ENCODE data around the gene MT4. TPM values are rescaled to one million over a fixed set of nuclear protein-coding genes. Genes with fewer than 3 reads are reported as not detected.

Gene MT4
- total RNA-seq, 1 experiment from 2014 or later = not detected

GRCh38 chr16:56571525-56571924, 6.7 kb downstream of the MT4 start:
- ChIA-PET POLR2A (ENCODE audit: unreplicated experiment) (no interaction called here), CTCF (no interaction called here)
- no TSS peak for BruUV-seq (replicated peaks)
- Histone ChIP-seq H3K27me3 (ENCODE audit: low read length) (no peaks in the 10 kb centered on the region), H3K9me2 (replicated peaks; ENCODE audit: low read length) (no peaks in the 10 kb centered on the region), H3K9ac (ENCODE audit: low read length) (no peak overlapping the region), H3K79me2 (ENCODE audit: low read length) (no peaks in the 10 kb centered on the region), H3K9me3 (ENCODE audit: low read length) (no peaks in the 10 kb centered on the region), H4K20me1 (ENCODE audit: low read length) (no peaks in the 10 kb centered on the region), H2AFZ (ENCODE audit: low read length) (no peak overlapping the region), H3K27ac (ENCODE audit: low read length) (no peak overlapping the region), H3K4me3 (ENCODE audit: low read length) (no peak overlapping the region), H3K4me2 (ENCODE audit: low read length) (no peak overlapping the region), H3K36me3 (ENCODE audit: low read depth, low read length) (no peaks in the 10 kb centered on the region), H3K4me1 (ENCODE audit: insufficient read depth, low read length) (peaks cover under 1% of the 10 kb centered on the region; the same call in 1 of the 2 replicates), H3F3A (ENCODE audit: low read length, unreplicated experiment) (no peaks in the 10 kb centered on the region)
- TF ChIP-seq EZH2phosphoT487 (IDR thresholded peaks at IDR 0.05; ENCODE audit: borderline replicate concordance, low read length) (no peak), EZH2 (IDR thresholded peaks at IDR 0.05; ENCODE audit: low read length, unreplicated experiment) (no peak), CTCF (conservative IDR thresholded peaks at IDR 0.05; ENCODE audit: low read depth, low read length) (no peak)
- ATAC-seq (no peak), DNase-seq (no peak)
- intact Hi-C loops (cut with micrococcal nuclease) = no loop called here

GRCh38 chr16:56574625-56575024, 9.8 kb downstream of the MT4 start:
- TF ChIP-seq CTCF (conservative IDR thresholded peaks at IDR 0.05; ENCODE audit: low read depth, low read length) (no peak), EZH2phosphoT487 (IDR thresholded peaks at IDR 0.05; ENCODE audit: borderline replicate concordance, low read length) (no peak), EZH2 (IDR thresholded peaks at IDR 0.05; ENCODE audit: low read length, unreplicated experiment) (no peak)
- Histone ChIP-seq H2AFZ (ENCODE audit: low read length) (no peak overlapping the region), H3K4me1 (ENCODE audit: insufficient read depth, low read length) (peaks cover 4% of the 10 kb centered on the region; the same call in 1 of the 2 replicates), H3K9me3 (ENCODE audit: low read length) (no peaks in the 10 kb centered on the region), H3K27me3 (ENCODE audit: low read length) (no peaks in the 10 kb centered on the region), H3K27ac (ENCODE audit: low read length) (no peak overlapping the region), H3K36me3 (ENCODE audit: low read depth, low read length) (no peaks in the 10 kb centered on the region), H3K9ac (ENCODE audit: low read length) (no peak overlapping the region), H3K4me2 (ENCODE audit: low read length) (no peak overlapping the region), H3K9me2 (replicated peaks; ENCODE audit: low read length) (no peaks in the 10 kb centered on the region), H3K79me2 (ENCODE audit: low read length) (no peaks in the 10 kb centered on the region), H3F3A (ENCODE audit: low read length, unreplicated experiment) (no peaks in the 10 kb centered on the region), H4K20me1 (ENCODE audit: low read length) (no peaks in the 10 kb centered on the region), H3K4me3 (ENCODE audit: low read length) (no peak overlapping the region)
- intact Hi-C loops (cut with micrococcal nuclease) = no loop called here
- CTCF ChIA-PET = no interaction called here
- ATAC-seq (no peak), DNase-seq (no peak)
- no TSS peak for BruUV-seq (replicated peaks)
- POLR2A ChIA-PET (ENCODE audit: unreplicated experiment) = no interaction called here

GRCh38 chr16:56576585-56577299, 11.9 kb downstream of the MT4 start:
- H2AFZ ChIP-seq (ENCODE audit: low read length) = peak overlapping the region; percentile 42; the same call in 1 of the 2 replicates
- H3K36me3 ChIP-seq (ENCODE audit: low read depth, low read length) = no peaks in the 10 kb centered on the region
- H3K4me1 ChIP-seq (ENCODE audit: insufficient read depth, low read length) = peaks cover 4% of the 10 kb centered on the region; the same call in 1 of the 2 replicates
- POLR2A ChIA-PET (ENCODE audit: unreplicated experiment) = no interaction called here
- peak; percentile 93 for ATAC-seq
- intact Hi-C loops (cut with micrococcal nuclease) = loop anchor here (1.0 kb wide), 1 partner anchor 126 kb away; no protein-coding TSS in a partner anchor
- no peak overlapping the region for H3K4me2 ChIP-seq (ENCODE audit: low read length)
- H3K79me2 ChIP-seq (ENCODE audit: low read length) = no peaks in the 10 kb centered on the region
- DNase-seq = peak; percentile 88
- TF ChIP-seq CTCF (conservative IDR thresholded peaks at IDR 0.05; ENCODE audit: low read depth, low read length) = peak; percentile 84
- no peak for TF ChIP-seq EZH2 (IDR thresholded peaks at IDR 0.05; ENCODE audit: low read length, unreplicated experiment)
- TF ChIP-seq EZH2phosphoT487 (IDR thresholded peaks at IDR 0.05; ENCODE audit: borderline replicate concordance, low read length) = no peak
- no peak overlapping the region for H3K4me3 ChIP-seq (ENCODE audit: low read length)
- peak overlapping the region; percentile 40; the same call in 1 of the 2 replicates for H3K27ac ChIP-seq (ENCODE audit: low read length)
- no peaks in the 10 kb centered on the region for H3K27me3 ChIP-seq (ENCODE audit: low read length)
- no peaks in the 10 kb centered on the region for H3F3A ChIP-seq (ENCODE audit: low read length, unreplicated experiment)
- H3K9me3 ChIP-seq (ENCODE audit: low read length) = no peaks in the 10 kb centered on the region
- no peaks in the 10 kb centered on the region for H3K9me2 ChIP-seq (replicated peaks; ENCODE audit: low read length)
- H3K9ac ChIP-seq (ENCODE audit: low read length) = no peak overlapping the region; the same call in 1 of the 2 replicates
- no peaks in the 10 kb centered on the region for H4K20me1 ChIP-seq (ENCODE audit: low read length)
- CTCF ChIA-PET = interaction anchor here (0.6 kb wide), 1 partner anchor 123 kb away, joined by 4 read pairs; no protein-coding TSS in a partner anchor
- BruUV-seq (replicated peaks) = no TSS peak
